OCI-LY1 (cell line): ENCODE data around the gene MEIOC.

Source experiments
- H2AFZ ChIP-seq: fragments of 200-600 bp; sonication (generic), shearing (Covaris generic); 2 replicates; pipeline ENCODE4 v1.6.0; 2014; ENCODE audit warnings: antibody characterized with exemption, mild to moderate bottlenecking, low read length
- H3F3A ChIP-seq: fragments of 200-600 bp; sonication (generic), shearing (Covaris generic); 2 replicates; pipeline ENCODE4 v1.6.0; 2014; ENCODE audit warnings: mild to moderate bottlenecking, antibody characterized with exemption, low read length, moderate library complexity; ENCODE audit not compliant: insufficient read depth
- H3K27ac ChIP-seq: fragments of 200-600 bp; sonication (generic); 2 replicates; pipeline ENCODE4 v1.5.1; 2014; ENCODE audit warnings: low read length, mixed run types, mild to moderate bottlenecking, low read depth; ENCODE audit not compliant: poor library complexity, severe bottlenecking
- H3K27me3 ChIP-seq: fragments of 200-600 bp; sonication (generic); 2 replicates; pipeline ENCODE4 v1.6.0; 2014; ENCODE audit warnings: antibody characterized with exemption, mild to moderate bottlenecking, low read length, moderate library complexity; ENCODE audit not compliant: insufficient read depth
- H3K36me3 ChIP-seq: fragments of 200-600 bp; sonication (generic); 2 replicates; pipeline ENCODE4 v1.6.1; 2014; ENCODE audit warnings: mild to moderate bottlenecking, antibody characterized with exemption, low read length, moderate library complexity, mixed read lengths; ENCODE audit not compliant: insufficient read depth
- H3K4me1 ChIP-seq: fragments of 200-600 bp; sonication (generic); 2 replicates; pipeline ENCODE4 v1.5.1; 2014; ENCODE audit warnings: mild to moderate bottlenecking, low read length, moderate library complexity; ENCODE audit not compliant: insufficient read depth, severe bottlenecking
- H3K4me2 ChIP-seq: fragments of 200-600 bp; sonication (generic), shearing (Covaris generic); 2 replicates; pipeline ENCODE4 v1.6.1; 2014; ENCODE audit warnings: low read length
- H3K4me3 ChIP-seq: fragments of 200-600 bp; sonication (generic); 2 replicates; pipeline ENCODE4 v1.5.1; 2014; ENCODE audit warnings: low read length, low read depth, mild to moderate bottlenecking, mixed read lengths; ENCODE audit not compliant: poor library complexity, severe bottlenecking
- H3K79me2 ChIP-seq: fragments of 200-600 bp; shearing (Covaris generic); 2 replicates; pipeline ENCODE4 v1.6.1; 2016; ENCODE audit warnings: mixed run types, low read length, mixed read lengths; ENCODE audit not compliant: insufficient read depth
- H3K9ac ChIP-seq: fragments of 200-600 bp; sonication (generic), shearing (Covaris generic); 2 replicates; pipeline ENCODE4 v1.6.1; 2014; ENCODE audit warnings: mild to moderate bottlenecking, low read length, mixed read lengths
- H3K9me2 ChIP-seq: fragments of 200-600 bp; sonication (generic), shearing (Covaris generic); 2 replicates; pipeline ENCODE4 v1.6.1; 2014; ENCODE audit warnings: low read depth, mild to moderate bottlenecking, low read length, mixed read lengths
- H3K9me3 ChIP-seq: fragments of 200-600 bp; shearing (Covaris generic); 2 replicates; pipeline ENCODE4 v1.6.1; 2014; ENCODE audit warnings: low read length, mixed read lengths
- H4K20me1 ChIP-seq: fragments of 200-600 bp; sonication (generic), shearing (Covaris generic); 2 replicates; pipeline ENCODE4 v1.6.0; 2016; ENCODE audit warnings: mild to moderate bottlenecking, low read length; ENCODE audit not compliant: insufficient read depth
- EZH2 ChIP-seq: fragments of 200-600 bp; sonication (generic), shearing (Covaris generic); IDR thresholded peaks from 2 replicates; pipeline ENCODE4 v1.8.0; 2017; ENCODE audit warnings: borderline replicate concordance, mixed run types, mild to moderate bottlenecking, antibody characterized with exemption, low read length, moderate library complexity, mixed read lengths
- TF ChIP-seq, protein P1 (sequence below): fragments of 200-600 bp; sonication (generic), shearing (Covaris generic); IDR thresholded peaks from 2 replicates; pipeline ENCODE4 v1.5.1; 2017; ENCODE audit warnings: mild to moderate bottlenecking, antibody characterized with exemption, low read length, moderate library complexity, mixed read lengths

Gene MEIOC

DNA sequence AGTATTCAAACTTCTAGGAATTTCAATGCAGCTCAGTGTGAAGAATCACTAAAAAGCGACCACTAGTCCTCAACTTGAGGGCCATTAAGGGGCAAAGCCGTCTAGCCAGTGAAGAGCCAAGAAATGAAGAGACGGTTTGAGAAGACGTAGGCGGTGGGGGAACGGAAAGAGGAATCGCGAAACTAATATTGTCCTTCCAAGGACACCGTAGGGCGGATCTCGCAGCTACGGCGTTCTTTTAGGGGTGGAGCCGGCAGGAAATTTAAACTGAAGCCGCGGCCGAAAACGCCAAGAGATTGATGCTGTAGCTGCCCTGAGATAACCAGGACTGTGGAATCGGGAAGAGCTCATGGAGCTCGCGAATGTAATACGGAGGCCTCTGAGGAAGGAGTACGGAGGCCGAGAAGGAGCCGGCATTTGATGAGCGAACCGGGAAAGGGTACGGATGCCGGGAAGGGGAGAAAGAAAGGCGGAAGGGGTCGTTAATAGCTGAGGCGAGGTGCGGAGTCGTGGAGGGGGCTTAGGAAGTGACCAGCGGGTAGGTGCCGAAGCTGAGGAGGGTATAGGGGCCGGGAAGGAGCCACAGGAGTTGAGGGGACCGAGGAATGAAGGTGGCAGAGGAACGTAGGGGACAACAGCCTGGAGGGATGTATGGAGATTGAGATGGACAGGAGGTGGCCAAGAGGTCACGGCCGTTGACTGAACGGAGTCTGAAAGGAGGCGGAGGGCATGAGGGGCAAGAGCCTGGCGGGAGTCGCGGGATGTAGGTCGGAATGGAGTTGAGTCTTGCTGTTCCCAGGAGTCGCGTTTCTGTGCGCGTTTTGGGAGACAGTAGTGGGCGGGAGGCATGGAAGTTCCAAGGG is 52.4 kb downstream of the MEIOC start, which contains the start of gene DBF4B:
TSS of gene DBF4B (plus strand) at position 265 of the 863 bp plus-strand sequence. CDS start at position 421, 156 bp downstream.
- Histone ChIP-seq H3K4me2 (peak within 1 kb of the TSS; percentile 96), H3K27ac (peak within 1 kb of the TSS; percentile 3)

DNA sequence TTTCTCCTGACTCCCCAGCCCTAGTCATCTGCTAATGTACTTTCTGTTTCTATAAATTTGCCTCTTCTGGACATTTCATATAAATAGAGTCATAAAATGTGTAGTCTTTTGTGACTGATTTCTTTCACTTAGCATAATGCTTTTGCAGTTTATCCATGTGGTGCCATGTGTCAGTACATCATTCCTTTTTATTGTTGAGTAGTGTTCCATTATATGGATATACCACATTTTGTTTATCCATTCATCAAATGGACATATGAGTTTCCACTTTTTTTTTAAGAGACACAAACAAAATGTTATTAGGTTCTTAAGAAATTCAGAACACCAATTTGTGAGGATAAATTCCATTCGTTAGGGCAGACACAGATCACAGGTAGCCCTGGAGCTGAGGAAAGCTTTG is 63.2 kb downstream of the MEIOC start:
- H3K36me3 ChIP-seq, result peaks cover 38% of the 10 kb centered on the region
- TF ChIP-seq, protein P1, sequence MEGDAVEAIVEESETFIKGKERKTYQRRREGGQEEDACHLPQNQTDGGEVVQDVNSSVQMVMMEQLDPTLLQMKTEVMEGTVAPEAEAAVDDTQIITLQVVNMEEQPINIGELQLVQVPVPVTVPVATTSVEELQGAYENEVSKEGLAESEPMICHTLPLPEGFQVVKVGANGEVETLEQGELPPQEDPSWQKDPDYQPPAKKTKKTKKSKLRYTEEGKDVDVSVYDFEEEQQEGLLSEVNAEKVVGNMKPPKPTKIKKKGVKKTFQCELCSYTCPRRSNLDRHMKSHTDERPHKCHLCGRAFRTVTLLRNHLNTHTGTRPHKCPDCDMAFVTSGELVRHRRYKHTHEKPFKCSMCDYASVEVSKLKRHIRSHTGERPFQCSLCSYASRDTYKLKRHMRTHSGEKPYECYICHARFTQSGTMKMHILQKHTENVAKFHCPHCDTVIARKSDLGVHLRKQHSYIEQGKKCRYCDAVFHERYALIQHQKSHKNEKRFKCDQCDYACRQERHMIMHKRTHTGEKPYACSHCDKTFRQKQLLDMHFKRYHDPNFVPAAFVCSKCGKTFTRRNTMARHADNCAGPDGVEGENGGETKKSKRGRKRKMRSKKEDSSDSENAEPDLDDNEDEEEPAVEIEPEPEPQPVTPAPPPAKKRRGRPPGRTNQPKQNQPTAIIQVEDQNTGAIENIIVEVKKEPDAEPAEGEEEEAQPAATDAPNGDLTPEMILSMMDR, result no peak
- TF ChIP-seq EZH2, result no peak

More for the DNA sequence above, 52.4 kb downstream of the MEIOC start, which contains the start of gene DBF4B:
- Histone ChIP-seq H3K4me1 (peaks cover 24% of the 10 kb centered on the region), H3K4me3 (peak within 1 kb of the TSS; percentile 95), H2AFZ (peak within 1 kb of the TSS; percentile 98), H3K9ac (peak within 1 kb of the TSS; percentile 91), H3F3A (no peaks in the 10 kb centered on the region), H4K20me1 (no peaks in the 10 kb centered on the region), H3K9me2 (no peaks in the 10 kb centered on the region), H3K9me3 (no peaks in the 10 kb centered on the region), H3K79me2 (peaks cover 13% of the 10 kb centered on the region), H3K36me3 (peaks cover 2% of the 10 kb centered on the region), H3K27me3 (no peaks in the 10 kb centered on the region)
- TF ChIP-seq EZH2, result no peak
- TF ChIP-seq, protein P1, result no peak

DNA sequence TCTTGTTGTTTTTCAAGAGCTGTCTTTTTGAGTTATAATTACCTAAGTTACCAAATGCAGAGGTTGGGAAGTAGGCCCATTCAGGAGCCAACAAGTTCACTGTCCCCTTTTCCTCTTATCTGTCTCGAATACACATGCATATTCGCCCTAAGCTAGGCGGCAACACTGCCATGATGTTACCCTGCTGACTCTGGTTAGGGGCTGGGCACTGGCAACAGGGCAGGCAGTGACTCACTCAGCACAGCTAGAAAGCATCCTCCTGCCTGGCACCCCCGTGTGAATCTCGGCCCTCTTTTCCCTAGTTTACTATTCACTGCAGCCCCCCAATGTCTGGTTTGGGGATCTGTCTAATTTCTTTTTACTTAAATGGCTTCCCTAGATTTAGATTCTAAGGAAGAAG is 66.0 kb downstream of the MEIOC start:
- Histone ChIP-seq H2AFZ (no peak overlapping the region), H4K20me1 (no peaks in the 10 kb centered on the region), H3K9me3 (no peaks in the 10 kb centered on the region), H3K4me1 (no peaks in the 10 kb centered on the region), H3K9me2 (no peaks in the 10 kb centered on the region), H3K9ac (no peak overlapping the region), H3K4me2 (no peak overlapping the region), H3K27me3 (no peaks in the 10 kb centered on the region), H3K4me3 (no peak overlapping the region), H3K79me2 (no peaks in the 10 kb centered on the region), H3K27ac (no peak overlapping the region), H3F3A (no peaks in the 10 kb centered on the region), H3K36me3 (peaks cover 42% of the 10 kb centered on the region)
- TF ChIP-seq, protein P1, result no peak
- TF ChIP-seq EZH2, result no peak

More for the DNA sequence above, 63.2 kb downstream of the MEIOC start:
- H3K4me3 ChIP-seq, result no peak overlapping the region
- no peaks in the 10 kb centered on the region for H3K79me2 ChIP-seq
- no peaks in the 10 kb centered on the region for H3K4me1 ChIP-seq
- H3K4me2 ChIP-seq, result no peak overlapping the region
- no peaks in the 10 kb centered on the region for H3F3A ChIP-seq
- H3K9me2 ChIP-seq, result no peaks in the 10 kb centered on the region
- no peak overlapping the region for H2AFZ ChIP-seq
- H3K27ac ChIP-seq, result no peak overlapping the region
- H3K27me3 ChIP-seq, result no peaks in the 10 kb centered on the region
- no peaks in the 10 kb centered on the region for H4K20me1 ChIP-seq
- no peak overlapping the region for H3K9ac ChIP-seq
- H3K9me3 ChIP-seq, result no peaks in the 10 kb centered on the region
